ENCODE results near the gene CSHL1. TPM values are rescaled to one million over a fixed set of nuclear protein-coding genes. Genes with fewer than 3 reads are reported as not detected.

CSHL1 gene
- total RNA-seq, 1 experiment from 2014 or later = not detected

DNA sequence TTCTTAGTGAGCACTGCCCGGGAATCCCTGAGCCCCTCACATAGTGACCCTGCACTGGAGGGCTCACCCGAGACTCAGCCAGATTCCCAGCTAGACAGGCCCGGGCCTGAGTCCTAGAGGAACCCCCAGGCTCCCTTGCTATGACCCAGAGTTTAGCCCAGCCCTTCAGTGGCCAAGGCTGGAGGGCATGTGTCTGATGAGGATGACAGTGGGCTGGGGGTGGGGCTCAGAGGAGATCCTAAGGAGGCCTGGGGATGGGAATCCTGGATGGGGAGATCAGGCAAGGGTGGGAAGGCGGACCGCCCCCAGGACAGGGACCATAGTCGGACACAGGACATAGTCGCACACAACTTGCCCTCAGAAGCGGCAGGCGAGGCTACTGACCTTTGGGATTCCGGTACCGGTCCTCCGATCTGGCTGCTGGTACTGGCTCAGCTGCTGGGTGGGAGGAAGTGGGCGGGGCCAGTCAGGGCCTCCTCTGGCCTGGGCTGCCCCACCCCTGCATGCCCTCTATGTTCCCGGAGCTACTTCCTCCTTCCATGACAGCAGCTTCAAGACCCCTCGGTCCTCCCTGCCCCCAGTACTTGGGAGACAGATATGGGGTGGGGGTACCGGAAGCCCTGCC is 20.0 kb upstream of the CSHL1 start:
- no peak for TF ChIP-seq EZH2 (IDR thresholded peaks at IDR 0.05; ENCODE audit: low read depth)
- no peak for TF ChIP-seq CTCF (conservative IDR thresholded peaks at IDR 0.05)
- DNase-seq = no peak
- Histone ChIP-seq H3K36me3 (ENCODE audit: low read depth) (no peaks in the 10 kb centered on the region), H4K20me1 (ENCODE audit: insufficient read depth) (no peaks in the 10 kb centered on the region), H3K4me3 (no peak overlapping the region), H3K27ac (no peak overlapping the region), H3K4me2 (no peak overlapping the region), H3K4me1 (replicated peaks; ENCODE audit: insufficient read depth) (no peaks in the 10 kb centered on the region), H3K9me3 (ENCODE audit: insufficient read depth, low read depth) (no peaks in the 10 kb centered on the region), H3K27me3 (ENCODE audit: insufficient read depth, low read depth) (peaks cover 14% of the 10 kb centered on the region; the same call in 1 of the 2 replicates), H3K9me2 (ENCODE audit: insufficient read depth) (no peaks in the 10 kb centered on the region), H3F3A (ENCODE audit: insufficient read depth, low read depth) (no peaks in the 10 kb centered on the region), H3K79me2 (ENCODE audit: low read depth) (no peaks in the 10 kb centered on the region), H2AFZ (no peak overlapping the region)
- POLR2A ChIA-PET (ENCODE audit: unreplicated experiment) = no interaction called here
- CTCF ChIA-PET = no interaction called here
- BruUV-seq (replicated peaks) = no TSS peak
- intact Hi-C loops (cut with micrococcal nuclease; ENCODE audit: unreplicated experiment) = no loop called here

GRCh38 chr17:63929860-63930766 is 19.1 kb upstream of the CSHL1 start:
- CTCF ChIA-PET = interaction anchor here (0.5 to 0.6 kb wide), 2 partner anchors 78 to 91 kb away, joined by 4 read pairs; no protein-coding TSS in a partner anchor
- H4K20me1 ChIP-seq (ENCODE audit: insufficient read depth) = no peaks in the 10 kb centered on the region
- no peak overlapping the region for H3K4me2 ChIP-seq
- H3F3A ChIP-seq (ENCODE audit: insufficient read depth, low read depth) = no peaks in the 10 kb centered on the region
- H3K4me1 ChIP-seq (replicated peaks; ENCODE audit: insufficient read depth) = no peaks in the 10 kb centered on the region
- POLR2A ChIA-PET (ENCODE audit: unreplicated experiment) = interaction anchor here (0.6 kb wide), 1 partner anchor 75 kb away, joined by 4 read pairs; no protein-coding TSS in a partner anchor
- BruUV-seq (replicated peaks) = no TSS peak
- H3K9me3 ChIP-seq (ENCODE audit: insufficient read depth, low read depth) = no peaks in the 10 kb centered on the region
- peaks cover 14% of the 10 kb centered on the region; the same call in 1 of the 2 replicates for H3K27me3 ChIP-seq (ENCODE audit: insufficient read depth, low read depth)
- H3K79me2 ChIP-seq (ENCODE audit: low read depth) = no peaks in the 10 kb centered on the region
- H2AFZ ChIP-seq = no peak overlapping the region
- H3K36me3 ChIP-seq (ENCODE audit: low read depth) = no peaks in the 10 kb centered on the region
- DNase-seq = no peak
- no peak overlapping the region for H3K27ac ChIP-seq
- H3K4me3 ChIP-seq = no peak overlapping the region
- intact Hi-C loops (cut with micrococcal nuclease; ENCODE audit: unreplicated experiment) = no loop called here
- H3K9me2 ChIP-seq (ENCODE audit: insufficient read depth) = no peaks in the 10 kb centered on the region
- no peak for TF ChIP-seq CTCF (conservative IDR thresholded peaks at IDR 0.05)
- no peak for TF ChIP-seq EZH2 (IDR thresholded peaks at IDR 0.05; ENCODE audit: low read depth)

GRCh38 chr17:63928966-63929695 is 18.1 kb upstream of the CSHL1 start:
- TF ChIP-seq EZH2 (IDR thresholded peaks at IDR 0.05; ENCODE audit: low read depth) (no peak), CTCF (conservative IDR thresholded peaks at IDR 0.05) (no peak)
- H4K20me1 ChIP-seq (ENCODE audit: insufficient read depth) = no peaks in the 10 kb centered on the region
- no peaks in the 10 kb centered on the region for H3K36me3 ChIP-seq (ENCODE audit: low read depth)
- H3K27me3 ChIP-seq (ENCODE audit: insufficient read depth, low read depth) = peaks cover 8% of the 10 kb centered on the region; the same call in 1 of the 2 replicates
- ChIA-PET POLR2A (ENCODE audit: unreplicated experiment) (no interaction called here), CTCF (interaction anchor here (0.5 to 0.6 kb wide), 3 partner anchors 77 to 204 kb away, joined by 3 to 4 read pairs (median 4); no protein-coding TSS in a partner anchor)
- H2AFZ ChIP-seq = no peak overlapping the region
- no peaks in the 10 kb centered on the region for H3K9me2 ChIP-seq (ENCODE audit: insufficient read depth)
- H3K4me3 ChIP-seq = no peak overlapping the region
- no peaks in the 10 kb centered on the region for H3K4me1 ChIP-seq (replicated peaks; ENCODE audit: insufficient read depth)
- H3K79me2 ChIP-seq (ENCODE audit: low read depth) = no peaks in the 10 kb centered on the region
- H3K9me3 ChIP-seq (ENCODE audit: insufficient read depth, low read depth) = no peaks in the 10 kb centered on the region
- intact Hi-C loops (cut with micrococcal nuclease; ENCODE audit: unreplicated experiment) = no loop called here
- H3F3A ChIP-seq (ENCODE audit: insufficient read depth, low read depth) = no peaks in the 10 kb centered on the region
- no peak overlapping the region for H3K4me2 ChIP-seq
- H3K27ac ChIP-seq = no peak overlapping the region
- DNase-seq = no peak
- BruUV-seq (replicated peaks) = no TSS peak
